HG03469 (cell line): ENCODE measurements around the gene NNAT.
"Not testable (repeated sequence)": the region's sequence is repeated elsewhere in the genome, so short reads cannot be mapped to it uniquely, and the experiment has no call there.

ENCODE experiments used
- ATAC-seq: cut with Tn5 transposase; IDR thresholded peaks from one replicate; pipeline ENCODE4 v1.9.1; 2021; ENCODE audit warnings: mild to moderate bottlenecking, moderate library complexity, moderate number of reproducible peaks; ENCODE audit not compliant: unreplicated experiment

The NNAT gene, protein sequence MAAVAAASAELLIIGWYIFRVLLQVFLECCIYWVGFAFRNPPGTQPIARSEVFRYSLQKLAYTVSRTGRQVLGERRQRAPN

GRCh38 chr20:37521061-37521771 is at the start of gene NNAT:
TSS of gene NNAT (plus strand) at chr20:37521250. CDS start at chr20:37521332, 82 bp downstream.
- ATAC-seq = no peak

GRCh38 chr20:37471741-37472235 is 49.3 kb upstream of the NNAT start:
- no peak for ATAC-seq

- ATAC-seq = not testable (repeated sequence)
These were observed 48.6 kb upstream of the NNAT start for GRCh38 chr20:37472435-37472834.

GRCh38 chr20:37473249-37474000 is 47.6 kb upstream of the NNAT start:
- no peak for ATAC-seq

GRCh38 chr20:37474386-37474785 is 46.7 kb upstream of the NNAT start:
- no peak for ATAC-seq

DNA sequence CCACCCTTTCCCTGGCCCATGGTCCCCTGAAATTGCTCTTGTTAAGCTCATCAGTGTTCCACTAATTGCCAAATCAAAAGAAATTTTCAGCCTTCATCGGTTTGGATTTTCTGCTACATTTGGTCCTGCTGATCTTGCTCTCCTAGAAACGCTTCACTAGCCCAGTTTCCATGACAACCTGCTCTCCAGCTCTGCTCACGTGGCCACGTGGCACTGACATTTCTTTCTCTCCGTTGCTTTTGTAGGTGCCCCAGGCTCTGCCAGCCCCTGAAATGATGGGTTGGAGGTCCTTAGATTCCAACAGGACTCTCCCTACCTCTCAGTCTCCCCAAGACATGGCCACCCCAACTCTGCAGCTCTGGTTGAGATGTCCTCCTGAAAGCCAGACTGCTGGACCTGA is 45.8 kb upstream of the NNAT start:
- no peak for ATAC-seq

- no peak for ATAC-seq
These were observed 44.0 kb upstream of the NNAT start for GRCh38 chr20:37477041-37477440.

DNA sequence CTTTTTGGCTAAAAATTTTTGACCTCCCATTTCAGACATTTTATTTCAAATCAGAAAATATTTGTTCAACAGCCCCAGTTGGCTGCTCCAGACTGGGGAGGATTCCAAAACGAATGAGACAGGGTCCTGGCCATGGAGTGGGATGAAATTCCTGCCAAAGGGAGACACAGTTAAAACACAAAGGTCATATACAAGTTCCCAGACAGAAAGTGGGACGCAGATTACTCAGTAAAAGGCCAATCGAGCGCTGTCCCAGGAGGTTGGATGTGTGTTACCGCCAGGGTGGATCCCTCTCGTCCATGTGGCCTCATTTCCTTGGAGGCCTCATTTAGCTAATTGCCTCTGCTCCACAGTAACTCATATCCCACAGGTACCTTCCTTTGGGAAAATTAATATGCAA is 41.8 kb upstream of the NNAT start:
- ATAC-seq = no peak

- no peak for ATAC-seq
These were observed 40.9 kb upstream of the NNAT start for GRCh38 chr20:37479925-37480691.

- no peak for ATAC-seq
These were observed 40.1 kb upstream of the NNAT start for GRCh38 chr20:37480919-37481318.

- ATAC-seq = no peak
These were observed 39.4 kb upstream of the NNAT start for GRCh38 chr20:37481610-37482009.

DNA sequence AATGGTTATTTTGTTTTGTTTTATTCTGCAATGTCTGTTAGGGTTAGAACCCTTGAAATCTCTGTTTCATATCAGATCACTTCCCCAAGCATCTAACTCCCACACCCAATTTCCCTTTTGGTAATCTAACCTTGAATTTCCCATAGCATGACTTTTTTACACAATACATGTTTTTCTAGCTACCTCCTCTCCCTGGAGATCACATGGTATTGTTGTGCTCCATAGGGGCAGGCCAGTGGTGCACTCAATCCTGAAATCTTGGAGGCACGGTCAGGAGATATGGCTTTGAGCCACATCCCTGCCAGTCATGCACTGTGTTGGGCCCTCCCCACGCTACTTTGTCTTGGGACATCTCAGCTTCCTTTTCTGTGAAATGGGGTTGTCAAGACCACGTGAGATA is 36.7 kb upstream of the NNAT start:
- no peak for ATAC-seq

GRCh38 chr20:37486209-37486608 is 34.8 kb upstream of the NNAT start:
- ATAC-seq = not testable (repeated sequence)

DNA sequence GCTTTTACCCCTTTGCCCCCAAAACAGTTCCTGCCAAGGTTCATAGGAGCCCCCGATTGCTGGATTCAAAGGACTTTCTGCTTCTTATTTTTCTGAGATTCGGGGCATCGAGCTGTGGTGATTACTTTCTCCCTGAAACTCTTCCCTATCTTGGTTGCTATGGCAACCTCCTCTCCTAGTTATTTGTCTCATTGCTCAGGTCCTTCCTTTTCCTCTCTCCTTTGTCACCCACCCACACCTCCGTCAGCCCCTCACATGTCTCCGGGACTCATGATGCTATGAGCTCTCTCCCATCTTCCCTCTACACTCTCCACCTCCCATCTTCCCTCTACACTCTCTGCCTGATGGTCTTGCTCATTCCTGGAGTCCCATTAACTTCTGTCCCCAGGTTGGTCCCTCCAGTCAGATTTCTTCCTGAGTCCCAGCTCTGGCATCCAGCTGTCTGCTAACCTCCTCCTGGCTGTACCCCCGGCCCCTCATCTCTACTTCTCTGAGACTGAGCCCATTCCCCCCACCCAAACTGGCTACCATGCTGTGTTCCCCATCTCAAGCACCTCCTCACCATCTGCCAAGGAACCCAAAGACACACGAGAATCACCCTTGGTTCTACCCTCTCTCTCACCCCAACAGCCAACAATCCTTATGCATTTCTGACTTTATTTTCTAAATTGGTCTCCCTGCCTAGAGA is 30.2 kb upstream of the NNAT start:
- ATAC-seq = no peak

- ATAC-seq = no peak
These were observed 28.9 kb upstream of the NNAT start for GRCh38 chr20:37492096-37492625.

DNA sequence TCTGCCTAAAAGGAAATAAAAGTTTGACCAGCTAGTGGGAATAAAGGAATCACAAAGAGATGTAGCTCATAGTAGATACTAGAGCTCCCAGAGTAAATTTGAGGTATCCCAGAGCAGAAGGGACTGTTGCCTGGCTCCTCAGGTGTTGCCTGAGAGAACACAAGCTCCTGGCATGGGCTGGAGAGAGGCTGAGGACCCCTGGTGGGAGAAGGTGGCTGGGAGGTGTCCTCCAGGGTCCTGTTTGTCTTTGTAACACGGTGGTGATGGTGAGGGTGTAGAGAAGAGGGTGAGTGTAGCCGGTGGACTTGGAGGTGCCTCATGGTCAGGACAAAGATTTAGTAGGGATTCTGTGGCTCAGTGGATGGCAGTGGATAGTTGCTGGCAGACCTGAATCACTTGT is 28.1 kb upstream of the NNAT start:
- ATAC-seq = no peak

- no peak for ATAC-seq
These were observed 26.7 kb upstream of the NNAT start for GRCh38 chr20:37494301-37494700.

DNA sequence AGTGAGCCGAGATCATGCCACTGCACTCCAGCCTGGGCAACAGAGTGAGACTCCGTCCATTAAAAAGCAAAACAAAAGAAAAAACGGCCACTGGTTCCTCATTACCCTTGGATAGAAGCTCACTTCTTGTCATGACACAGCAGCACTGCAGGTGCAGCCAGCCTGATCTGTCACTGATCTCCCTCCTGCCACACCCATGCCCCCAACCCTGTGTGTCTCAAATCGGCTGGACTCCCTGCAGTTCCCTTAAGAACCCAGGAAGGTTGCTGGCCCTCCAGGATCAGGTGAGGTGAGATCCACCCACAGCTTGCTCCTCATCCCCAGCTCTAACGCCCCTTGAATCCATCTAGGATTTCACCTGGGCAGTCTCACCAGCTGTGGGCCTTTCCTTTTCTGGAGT is 26.3 kb upstream of the NNAT start:
- no peak for ATAC-seq

GRCh38 chr20:37498066-37498665 is 22.9 kb upstream of the NNAT start:
- ATAC-seq = no peak

DNA sequence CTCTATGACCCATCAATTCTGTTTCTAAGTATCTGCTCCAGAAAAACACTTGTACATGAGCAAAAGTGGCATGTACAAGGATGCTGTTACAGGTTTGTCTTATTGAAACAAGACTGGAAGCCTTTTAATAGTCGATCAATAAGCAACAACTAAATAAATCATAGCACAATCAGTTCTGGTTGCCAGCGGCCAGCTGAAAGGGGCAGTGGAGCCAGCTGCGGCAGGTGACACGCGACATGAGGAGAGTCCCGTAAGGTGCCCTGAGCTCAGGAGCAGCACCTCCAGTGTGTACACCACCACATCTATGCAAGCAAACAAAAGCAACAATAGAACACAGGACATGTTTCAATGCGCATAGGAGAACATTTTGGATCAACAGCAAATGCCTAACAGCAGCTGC is 20.7 kb upstream of the NNAT start:
- ATAC-seq = no peak
